GM15510 (cell line): ENCODE measurements around the gene TLR10.

Source experiments
- POLR2A ChIP-seq: IDR thresholded peaks from 3 replicates; pipeline ENCODE4 v1.6.1; 2011; ENCODE audit warnings: borderline replicate concordance; ENCODE audit not compliant: insufficient read length; ENCODE audit errors: extremely low read depth

The TLR10 gene

GRCh38 chr4:38730493-38730829 is 52.3 kb downstream of the TLR10 start:
- TF ChIP-seq POLR2A: no peak

GRCh38 chr4:38728631-38729141 is 54.1 kb downstream of the TLR10 start:
- TF ChIP-seq POLR2A: no peak

GRCh38 chr4:38724475-38724808 is 58.3 kb downstream of the TLR10 start:
- no peak for TF ChIP-seq POLR2A

- no peak for TF ChIP-seq POLR2A
These were observed 58.9 kb downstream of the TLR10 start for GRCh38 chr4:38723726-38724474.

- no peak for TF ChIP-seq POLR2A
These were observed 59.7 kb downstream of the TLR10 start for GRCh38 chr4:38723114-38723513.
